ENCODE measurements around the gene CMBL.

CMBL gene

GRCh38 chr5:10308844-10309243, 1.1 kb upstream of the CMBL start:
- no peak for TF ChIP-seq ZNF274 (IDR thresholded peaks at IDR 0.05; ENCODE audit: low read depth, low read length)

GRCh38 chr5:10306806-10307205, 896 bp downstream of the CMBL start:
- TF ChIP-seq ZNF274 (IDR thresholded peaks at IDR 0.05; ENCODE audit: low read depth, low read length) = no peak
- peak overlapping the region; percentile 60 for H3K4me3 ChIP-seq (ENCODE audit: low read length)

More at GRCh38 chr5:10308844-10309243, 1.1 kb upstream of the CMBL start:
- H3K4me3 ChIP-seq (ENCODE audit: low read length) = no peak overlapping the region

GRCh38 chr5:10306114-10306513, 1.6 kb downstream of the CMBL start:
- no peak for TF ChIP-seq ZNF274 (IDR thresholded peaks at IDR 0.05; ENCODE audit: low read depth, low read length)
- H3K4me3 ChIP-seq (ENCODE audit: low read length) = no peak overlapping the region

GRCh38 chr5:10304932-10305331, 2.8 kb downstream of the CMBL start:
- TF ChIP-seq ZNF274 (IDR thresholded peaks at IDR 0.05; ENCODE audit: low read depth, low read length) = no peak
- H3K4me3 ChIP-seq (ENCODE audit: low read length) = no peak overlapping the region

- TF ChIP-seq ZNF274 (IDR thresholded peaks at IDR 0.05; ENCODE audit: low read depth, low read length) = no peak
- H3K4me3 ChIP-seq (ENCODE audit: low read length) = no peak overlapping the region
These were observed 4.0 kb downstream of the CMBL start for GRCh38 chr5:10303699-10304170.

- TF ChIP-seq ZNF274 (IDR thresholded peaks at IDR 0.05; ENCODE audit: low read depth, low read length) = no peak
- no peak overlapping the region for H3K4me3 ChIP-seq (ENCODE audit: low read length)
These were observed 4.5 kb downstream of the CMBL start for GRCh38 chr5:10303201-10303600.

GRCh38 chr5:10301842-10302610, 5.7 kb downstream of the CMBL start:
- TF ChIP-seq ZNF274 (IDR thresholded peaks at IDR 0.05; ENCODE audit: low read depth, low read length) = no peak
- H3K4me3 ChIP-seq (ENCODE audit: low read length) = no peak overlapping the region

- H3K4me3 ChIP-seq (ENCODE audit: low read length) = no peak overlapping the region
- no peak for TF ChIP-seq ZNF274 (IDR thresholded peaks at IDR 0.05; ENCODE audit: low read depth, low read length)
These were observed 6.4 kb downstream of the CMBL start for GRCh38 chr5:10301266-10301665.

GRCh38 chr5:10300246-10300645, 7.5 kb downstream of the CMBL start:
- TF ChIP-seq ZNF274 (IDR thresholded peaks at IDR 0.05; ENCODE audit: low read depth, low read length) = no peak

GRCh38 chr5:10297646-10298204, 10.0 kb downstream of the CMBL start:
- no peak overlapping the region for H3K4me3 ChIP-seq (ENCODE audit: low read length)
- no peak for TF ChIP-seq ZNF274 (IDR thresholded peaks at IDR 0.05; ENCODE audit: low read depth, low read length)

More at GRCh38 chr5:10300246-10300645, 7.5 kb downstream of the CMBL start:
- no peak overlapping the region for H3K4me3 ChIP-seq (ENCODE audit: low read length)

GRCh38 chr5:10295619-10296326, 11.9 kb downstream of the CMBL start:
- H3K4me3 ChIP-seq (ENCODE audit: low read length) = no peak overlapping the region
- TF ChIP-seq ZNF274 (IDR thresholded peaks at IDR 0.05; ENCODE audit: low read depth, low read length) = no peak

GRCh38 chr5:10293907-10294662, 13.6 kb downstream of the CMBL start:
- no peak overlapping the region for H3K4me3 ChIP-seq (ENCODE audit: low read length)
- no peak for TF ChIP-seq ZNF274 (IDR thresholded peaks at IDR 0.05; ENCODE audit: low read depth, low read length)

GRCh38 chr5:10291692-10292339, 15.9 kb downstream of the CMBL start:
- no peak overlapping the region for H3K4me3 ChIP-seq (ENCODE audit: low read length)

GRCh38 chr5:10290438-10290837, 17.3 kb downstream of the CMBL start:
- TF ChIP-seq ZNF274 (IDR thresholded peaks at IDR 0.05; ENCODE audit: low read depth, low read length) = no peak

More at GRCh38 chr5:10291692-10292339, 15.9 kb downstream of the CMBL start:
- TF ChIP-seq ZNF274 (IDR thresholded peaks at IDR 0.05; ENCODE audit: low read depth, low read length) = no peak

More at GRCh38 chr5:10290438-10290837, 17.3 kb downstream of the CMBL start:
- no peak overlapping the region for H3K4me3 ChIP-seq (ENCODE audit: low read length)

Measured in GM08714 (cell line).